MM.1S (cell line): ENCODE data around the gene ANKRD6.

Experiments used
- DNase-seq: peaks from one replicate; pipeline ENCODE4 v3.0.0-alpha.2; 2015
- H2AFZ ChIP-seq: fragments of 300-600 bp; sonication (generic); 2 replicates; pipeline ENCODE4 v1.6.0; 2016; ENCODE audit warnings: antibody characterized with exemption, low read length
- H3F3A ChIP-seq: fragments of 300-600 bp; sonication (generic); 2 replicates; pipeline ENCODE4 v1.6.1; 2016; ENCODE audit warnings: mild to moderate bottlenecking, antibody characterized with exemption, low read length, moderate library complexity, mixed read lengths; ENCODE audit not compliant: insufficient read depth
- H3K27ac ChIP-seq: fragments of 300-600 bp; sonication (generic); 2 replicates; pipeline ENCODE4 v1.5.1; 2016; ENCODE audit warnings: mild to moderate bottlenecking, low read length
- H3K27me3 ChIP-seq: fragments of 300-600 bp; sonication (generic); replicated peaks from 2 replicates; pipeline ENCODE4 v1.6.0; 2016; ENCODE audit warnings: low read length; ENCODE audit not compliant: insufficient read depth
- H3K36me3 ChIP-seq: fragments of 300-600 bp; sonication (generic); replicated peaks from 2 replicates; pipeline ENCODE4 v1.6.1; 2016; ENCODE audit warnings: mild to moderate bottlenecking, low read length, mixed read lengths; ENCODE audit not compliant: insufficient read depth
- H3K4me1 ChIP-seq: fragments of 300-600 bp; sonication (generic); 2 replicates; pipeline ENCODE4 v1.6.1; 2016; ENCODE audit warnings: low read length, mixed read lengths
- H3K4me2 ChIP-seq: fragments of 300-600 bp; sonication (generic); 2 replicates; pipeline ENCODE4 v1.6.0; 2016; ENCODE audit warnings: low read depth, low read length
- H3K4me3 ChIP-seq: fragments of 300-600 bp; sonication (generic); 2 replicates; pipeline ENCODE4 v1.5.1; 2016; ENCODE audit warnings: low read length, mixed read lengths
- H3K79me2 ChIP-seq: fragments of 300-600 bp; sonication (generic); 2 replicates; pipeline ENCODE4 v1.6.1; 2016; ENCODE audit warnings: mixed run types, low read length, mixed read lengths
- H3K9ac ChIP-seq: fragments of 300-600 bp; sonication (generic); 2 replicates; pipeline ENCODE4 v1.6.1; 2016; ENCODE audit warnings: low read length, mixed read lengths
- H3K9me2 ChIP-seq: fragments of 300-600 bp; sonication (generic); replicated peaks from 2 replicates; pipeline ENCODE4 v1.6.1; 2016; ENCODE audit warnings: mild to moderate bottlenecking, low read length, mixed read lengths; ENCODE audit not compliant: insufficient read depth
- H3K9me3 ChIP-seq: fragments of 300-600 bp; sonication (generic); replicated peaks from 2 replicates; pipeline ENCODE4 v1.6.1; 2016; ENCODE audit warnings: mild to moderate bottlenecking, low read length, mixed read lengths; ENCODE audit not compliant: insufficient read depth
- H4K20me1 ChIP-seq: fragments of 300-600 bp; sonication (generic); 2 replicates; pipeline ENCODE4 v1.6.1; 2016; ENCODE audit warnings: mild to moderate bottlenecking, low read length, moderate library complexity, mixed read lengths; ENCODE audit not compliant: insufficient read depth
- EZH2 ChIP-seq: fragments of 300-600 bp; sonication (generic); optimal IDR thresholded peaks from 2 replicates; pipeline ENCODE3; 2017; ENCODE audit warnings: low read depth, mild to moderate bottlenecking, antibody characterized with exemption, low read length, mixed read lengths
- EZH2phosphoT487 ChIP-seq: fragments of 300-600 bp; sonication (generic); IDR thresholded peaks from 2 replicates; pipeline ENCODE4 v1.6.1; 2018; ENCODE audit warnings: antibody characterized with exemption, low read length
- TF ChIP-seq, protein P1 (sequence below): fragments of 300-600 bp; sonication (generic); IDR thresholded peaks from 2 replicates; pipeline ENCODE4 v1.5.1; 2016; ENCODE audit warnings: antibody characterized with exemption, low read length, mixed read lengths

The ANKRD6 gene

GRCh38 chr6:89644864-89645263 lies 211.9 kb downstream of the ANKRD6 start:
- Histone ChIP-seq H3K27me3 (no peaks in the 10 kb centered on the region), H3K4me2 (no peak overlapping the region)
- DNase-seq: no peak

DNA sequence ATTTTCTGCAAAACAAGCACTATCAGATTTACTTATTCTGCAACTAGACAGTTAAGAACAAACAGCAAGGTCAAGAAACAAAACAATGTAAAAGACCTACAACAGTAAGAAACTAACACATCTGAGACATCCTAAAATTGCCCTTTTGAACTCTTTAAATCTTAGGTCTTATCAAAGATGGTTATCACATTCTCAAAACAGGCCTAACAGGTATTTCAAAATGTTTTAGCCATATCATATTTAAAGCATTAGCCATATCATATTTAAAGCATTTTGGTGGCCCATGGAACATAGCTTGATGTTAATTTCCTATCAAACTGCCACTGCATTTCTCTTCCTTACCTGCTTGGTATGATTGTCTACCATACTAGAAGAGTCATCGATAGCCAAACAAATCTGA lies 216.7 kb downstream of the ANKRD6 start:
- no peak overlapping the region for H3K9ac ChIP-seq
- no peaks in the 10 kb centered on the region for H3K27me3 ChIP-seq
- no peaks in the 10 kb centered on the region for H3K9me2 ChIP-seq
- no peaks in the 10 kb centered on the region for H4K20me1 ChIP-seq
- H3K79me2 ChIP-seq: peaks cover 6% of the 10 kb centered on the region; the same call in 1 of the 2 replicates
- no peaks in the 10 kb centered on the region; the same call in 1 of the 2 replicates for H3K36me3 ChIP-seq
- TF ChIP-seq EZH2phosphoT487 (no peak), EZH2 (no peak)
- TF ChIP-seq, protein P1, sequence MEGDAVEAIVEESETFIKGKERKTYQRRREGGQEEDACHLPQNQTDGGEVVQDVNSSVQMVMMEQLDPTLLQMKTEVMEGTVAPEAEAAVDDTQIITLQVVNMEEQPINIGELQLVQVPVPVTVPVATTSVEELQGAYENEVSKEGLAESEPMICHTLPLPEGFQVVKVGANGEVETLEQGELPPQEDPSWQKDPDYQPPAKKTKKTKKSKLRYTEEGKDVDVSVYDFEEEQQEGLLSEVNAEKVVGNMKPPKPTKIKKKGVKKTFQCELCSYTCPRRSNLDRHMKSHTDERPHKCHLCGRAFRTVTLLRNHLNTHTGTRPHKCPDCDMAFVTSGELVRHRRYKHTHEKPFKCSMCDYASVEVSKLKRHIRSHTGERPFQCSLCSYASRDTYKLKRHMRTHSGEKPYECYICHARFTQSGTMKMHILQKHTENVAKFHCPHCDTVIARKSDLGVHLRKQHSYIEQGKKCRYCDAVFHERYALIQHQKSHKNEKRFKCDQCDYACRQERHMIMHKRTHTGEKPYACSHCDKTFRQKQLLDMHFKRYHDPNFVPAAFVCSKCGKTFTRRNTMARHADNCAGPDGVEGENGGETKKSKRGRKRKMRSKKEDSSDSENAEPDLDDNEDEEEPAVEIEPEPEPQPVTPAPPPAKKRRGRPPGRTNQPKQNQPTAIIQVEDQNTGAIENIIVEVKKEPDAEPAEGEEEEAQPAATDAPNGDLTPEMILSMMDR: no peak
- H3K4me3 ChIP-seq: no peak overlapping the region
- H3K27ac ChIP-seq: no peak overlapping the region
- no peak overlapping the region for H2AFZ ChIP-seq
- no peaks in the 10 kb centered on the region for H3K9me3 ChIP-seq
- DNase-seq: no peak
- no peaks in the 10 kb centered on the region for H3K4me1 ChIP-seq
- peaks cover 6% of the 10 kb centered on the region; the same call in 1 of the 2 replicates for H3F3A ChIP-seq
- no peak overlapping the region for H3K4me2 ChIP-seq

More at GRCh38 chr6:89644864-89645263, 211.9 kb downstream of the ANKRD6 start:
- no peaks in the 10 kb centered on the region for H3K9me3 ChIP-seq
- no peaks in the 10 kb centered on the region for H3F3A ChIP-seq
- TF ChIP-seq EZH2phosphoT487 (no peak), EZH2 (no peak)
- TF ChIP-seq, protein P1: no peak
- H3K9ac ChIP-seq: no peak overlapping the region
- no peak overlapping the region for H3K4me3 ChIP-seq
- H3K9me2 ChIP-seq: no peaks in the 10 kb centered on the region
- no peaks in the 10 kb centered on the region for H4K20me1 ChIP-seq
- peaks cover 10% of the 10 kb centered on the region; the same call in 1 of the 2 replicates for H3K79me2 ChIP-seq
- H3K4me1 ChIP-seq: no peaks in the 10 kb centered on the region
- peaks cover 8% of the 10 kb centered on the region; the same call in 1 of the 2 replicates for H3K36me3 ChIP-seq
- H2AFZ ChIP-seq: no peak overlapping the region
- no peak overlapping the region for H3K27ac ChIP-seq

DNA sequence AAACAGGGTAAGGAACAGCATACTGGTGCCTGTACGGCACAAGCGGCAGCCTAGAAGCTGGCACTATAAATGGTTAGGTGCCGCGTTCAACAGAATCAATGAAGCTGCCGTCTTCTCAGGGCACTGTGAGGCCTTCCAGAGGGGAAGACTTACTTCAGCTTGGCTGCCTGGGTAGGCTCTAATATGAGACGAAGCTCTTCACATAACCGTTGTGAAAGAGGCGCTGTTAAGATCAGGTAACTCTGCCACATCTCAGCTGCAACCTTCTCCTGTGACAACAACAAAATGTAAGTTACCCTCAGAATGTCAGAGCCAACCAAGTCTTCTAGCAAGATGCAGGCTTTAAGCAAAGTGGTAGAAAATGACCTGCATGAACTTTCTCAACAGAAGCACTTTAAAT lies 217.6 kb downstream of the ANKRD6 start:
- H3F3A ChIP-seq: peaks cover 6% of the 10 kb centered on the region; the same call in 1 of the 2 replicates
- H3K9ac ChIP-seq: no peak overlapping the region
- DNase-seq: no peak
- H3K4me1 ChIP-seq: no peaks in the 10 kb centered on the region
- H3K27me3 ChIP-seq: no peaks in the 10 kb centered on the region
- H4K20me1 ChIP-seq: no peaks in the 10 kb centered on the region
- no peak overlapping the region for H2AFZ ChIP-seq
- H3K4me3 ChIP-seq: no peak overlapping the region
- TF ChIP-seq EZH2phosphoT487 (no peak), EZH2 (no peak)
- TF ChIP-seq, protein P1: no peak
- no peak overlapping the region for H3K27ac ChIP-seq
- no peaks in the 10 kb centered on the region; the same call in 1 of the 2 replicates for H3K36me3 ChIP-seq
- no peaks in the 10 kb centered on the region for H3K79me2 ChIP-seq
- no peaks in the 10 kb centered on the region for H3K9me2 ChIP-seq
- no peaks in the 10 kb centered on the region for H3K9me3 ChIP-seq
- H3K4me2 ChIP-seq: no peak overlapping the region
